ENCODE data around the gene DOCK1.
A peak's percentile ranks its signal among the peaks of the same experiment; 100 is the strongest.

DOCK1 gene

GRCh38 chr10:127315888-127316287 lies 410.7 kb downstream of the DOCK1 start:
- intact Hi-C loops (cut with DNase I) = no loop called here
- no peak for DNase-seq

GRCh38 chr10:127318396-127318795 lies 413.2 kb downstream of the DOCK1 start:
- DNase-seq = peak in 1 of 10 donors; percentile 46
- intact Hi-C loops (cut with DNase I) = no loop called here

GRCh38 chr10:127319271-127319670 lies 414.0 kb downstream of the DOCK1 start:
- intact Hi-C loops (cut with DNase I) = no loop called here
- DNase-seq = no peak

DNA sequence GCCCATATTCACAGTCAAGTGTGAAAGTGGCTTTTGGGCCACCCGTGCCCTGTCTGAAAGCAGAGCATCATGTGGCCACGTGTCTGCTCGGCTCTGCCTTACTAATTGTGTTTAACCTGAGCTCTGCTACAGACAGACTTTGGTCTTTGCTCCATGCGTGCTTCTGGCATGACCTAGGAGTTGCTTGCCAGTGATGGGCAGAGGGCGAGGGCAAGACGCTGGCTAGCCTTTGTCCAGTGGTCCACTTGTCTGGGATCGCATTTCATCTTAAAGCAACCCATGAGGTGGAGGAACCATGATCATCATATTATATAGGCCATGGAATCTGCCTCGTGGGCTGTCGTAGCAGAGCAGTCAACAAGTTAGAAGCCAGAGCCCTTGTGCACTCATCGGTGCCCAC lies 414.5 kb downstream of the DOCK1 start:
- peak in 2 of 10 donors; percentile 63 to 68 for DNase-seq
- intact Hi-C loops (cut with DNase I) = no loop called here

GRCh38 chr10:127320176-127320575 lies 414.9 kb downstream of the DOCK1 start:
- peak in 1 of 10 donors; percentile 62 for DNase-seq
- intact Hi-C loops (cut with DNase I) = no loop called here

DNA sequence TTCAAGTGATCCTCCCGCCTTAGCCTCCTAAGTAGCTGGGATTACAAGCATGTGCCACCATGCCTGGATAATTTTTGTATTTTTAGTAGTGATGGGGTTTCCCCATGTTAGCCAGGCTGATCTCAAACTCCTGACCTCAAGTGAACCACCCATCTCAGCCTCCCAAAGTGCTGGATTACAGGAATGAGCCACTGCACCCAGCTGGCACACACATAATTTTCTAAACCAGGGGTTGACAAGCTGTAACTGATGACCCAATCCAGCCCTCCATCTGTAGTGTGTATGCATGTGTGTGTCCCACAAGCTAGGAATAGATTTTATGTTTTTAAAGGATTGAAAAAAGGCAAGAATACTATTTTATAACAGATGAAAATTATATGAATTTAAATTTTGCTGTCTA lies 417.1 kb downstream of the DOCK1 start:
- DNase-seq = no peak
- intact Hi-C loops (cut with DNase I) = no loop called here

DNA sequence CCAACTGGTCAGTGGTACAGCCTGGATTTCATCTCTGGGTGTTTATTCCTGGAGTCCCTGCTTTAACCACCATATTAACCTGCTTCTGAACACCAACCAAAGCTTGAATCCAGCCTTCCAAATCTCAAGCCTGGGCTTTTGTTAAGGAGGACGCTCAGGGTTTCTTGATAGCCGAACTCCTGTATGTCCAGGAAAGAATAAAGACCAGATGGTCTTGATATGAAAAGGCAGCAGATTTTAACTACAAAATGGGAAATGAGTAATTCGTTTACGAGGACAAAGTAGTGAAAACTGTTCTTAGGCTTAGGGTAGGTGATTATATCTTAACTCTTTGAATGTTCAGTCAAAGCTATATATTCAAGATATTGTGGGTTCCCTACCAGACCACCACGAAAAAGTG lies 420.3 kb downstream of the DOCK1 start:
- intact Hi-C loops (cut with DNase I) = no loop called here
- DNase-seq = no peak

DNA sequence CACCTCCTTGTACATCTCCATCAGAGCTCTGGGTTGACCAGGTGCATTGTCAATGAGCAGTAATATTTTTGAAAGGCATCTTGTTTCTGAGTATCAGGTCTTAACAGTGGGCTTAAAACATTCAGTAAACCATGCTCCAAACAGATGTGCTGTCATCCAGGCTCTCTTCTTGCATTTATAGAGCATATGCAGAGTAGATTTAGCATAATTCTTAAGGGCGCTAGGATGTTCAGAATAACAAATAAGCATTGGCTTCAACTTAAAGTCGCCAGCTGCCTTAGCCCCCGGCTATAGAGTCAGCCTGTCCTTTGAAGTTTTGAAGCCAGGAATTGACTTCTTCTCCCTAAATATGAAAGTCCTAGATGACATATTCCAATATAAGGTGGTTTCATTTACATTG lies 421.7 kb downstream of the DOCK1 start:
- no peak for DNase-seq
- intact Hi-C loops (cut with DNase I) = no loop called here

- intact Hi-C loops (cut with DNase I) = no loop called here
- DNase-seq = no peak
Observed at GRCh38 chr10:127331696-127332095, 426.5 kb downstream of the DOCK1 start.

DNA sequence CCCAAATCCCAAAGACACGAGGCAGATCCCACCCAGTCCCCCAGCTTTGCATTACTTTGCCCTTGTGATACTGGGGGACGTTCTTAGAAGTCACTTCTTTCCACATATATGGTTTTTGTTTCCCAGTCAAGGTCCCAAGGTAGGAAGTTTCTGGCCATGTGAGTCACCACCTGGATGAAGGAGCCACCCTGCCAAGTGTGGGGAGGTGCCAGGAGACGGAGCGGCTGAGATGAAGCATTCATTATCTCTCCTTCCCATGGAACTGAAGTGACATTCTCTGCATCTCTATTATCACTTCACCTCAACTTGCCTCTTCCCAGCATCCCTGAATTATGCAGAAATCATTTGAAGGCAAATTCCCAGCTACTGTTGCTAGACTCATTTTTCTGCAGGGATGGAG lies 427.4 kb downstream of the DOCK1 start:
- no peak for DNase-seq
- intact Hi-C loops (cut with DNase I) = no loop called here

DNA sequence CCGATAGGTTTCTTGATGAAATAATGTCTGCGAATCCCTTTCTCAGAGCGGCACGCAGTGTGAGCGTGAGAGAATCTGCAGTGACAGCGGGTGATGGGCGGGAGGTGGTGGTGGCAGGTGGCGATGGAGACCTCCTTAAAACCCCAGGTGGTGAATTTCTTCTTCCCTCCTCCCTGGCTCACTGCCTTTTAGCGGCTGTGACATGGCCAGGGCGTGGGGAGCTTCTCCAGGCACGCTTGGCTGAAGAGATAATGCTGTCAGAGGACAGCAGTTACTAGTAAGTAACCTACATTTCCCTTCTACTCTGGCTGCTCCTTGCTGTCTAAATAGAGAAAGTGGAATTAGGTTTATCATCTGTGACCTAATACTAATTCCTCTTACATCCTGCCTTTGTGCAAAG lies 432.6 kb downstream of the DOCK1 start:
- DNase-seq = no peak
- intact Hi-C loops (cut with DNase I) = no loop called here

- intact Hi-C loops (cut with DNase I) = no loop called here
- no peak for DNase-seq
Observed at GRCh38 chr10:127338399-127339110, 433.3 kb downstream of the DOCK1 start.

GRCh38 chr10:127343821-127344220 lies 438.6 kb downstream of the DOCK1 start:
- DNase-seq = no peak

GRCh38 chr10:127344346-127344745 lies 439.1 kb downstream of the DOCK1 start:
- intact Hi-C loops (cut with DNase I) = no loop called here
- no peak for DNase-seq

More at GRCh38 chr10:127343821-127344220, 438.6 kb downstream of the DOCK1 start:
- intact Hi-C loops (cut with DNase I) = no loop called here

DNA sequence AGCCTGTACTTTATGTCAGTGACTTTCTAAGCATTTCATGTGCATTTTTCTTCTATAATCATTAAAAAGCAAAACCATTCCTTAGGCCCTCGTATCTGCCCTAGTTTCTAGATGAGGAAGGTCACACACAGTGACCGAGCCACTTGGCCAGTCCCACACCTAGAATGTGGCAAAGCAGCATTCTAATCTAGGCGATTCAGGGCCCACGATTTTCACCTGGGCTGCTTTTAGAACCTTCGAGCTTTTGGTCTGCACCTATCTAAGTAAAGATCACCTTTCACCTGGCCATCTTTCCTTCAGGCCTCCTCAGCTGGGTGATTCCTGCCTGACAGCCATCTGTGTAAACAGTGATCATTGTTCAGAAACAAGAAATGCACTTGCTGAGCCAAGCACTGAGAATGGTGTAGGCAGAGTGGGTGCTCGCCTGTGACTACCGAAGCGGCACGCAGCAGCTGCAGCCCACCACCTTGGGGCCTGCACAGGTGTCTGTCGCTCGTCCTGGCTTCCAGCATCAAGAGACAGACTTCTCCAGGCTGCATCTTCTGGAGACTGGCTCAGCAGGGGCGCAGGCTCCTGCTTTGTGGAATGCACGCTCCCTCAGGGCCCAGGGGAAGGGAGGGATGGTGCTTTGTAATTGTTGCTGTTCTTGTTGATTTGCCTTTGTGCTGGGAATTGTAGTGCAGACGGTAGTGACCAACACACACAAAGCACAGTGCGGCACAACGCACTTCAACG lies 440.2 kb downstream of the DOCK1 start:
- DNase-seq = no peak
- intact Hi-C loops (cut with DNase I) = no loop called here

DNA sequence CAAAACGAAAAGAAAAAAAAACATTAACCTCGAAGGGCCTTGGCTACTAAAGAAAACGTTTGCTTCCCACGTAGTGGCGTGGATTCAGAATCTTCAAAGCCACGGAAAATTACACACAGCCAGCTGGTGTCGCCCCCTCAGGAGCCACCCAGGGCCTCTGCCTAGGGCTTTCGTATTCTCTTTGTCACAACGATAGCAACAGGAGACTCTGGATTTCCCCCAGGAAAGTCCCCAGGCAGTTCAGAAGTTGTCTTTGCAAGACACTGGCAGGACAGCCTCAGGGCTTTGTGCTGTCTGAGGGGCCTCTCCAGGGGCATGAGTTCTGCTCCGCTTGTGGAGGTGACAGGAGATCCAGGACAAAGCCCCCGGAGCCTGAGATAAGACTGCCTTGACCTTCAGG lies 441.4 kb downstream of the DOCK1 start:
- no peak for DNase-seq
- intact Hi-C loops (cut with DNase I) = no loop called here

DNA sequence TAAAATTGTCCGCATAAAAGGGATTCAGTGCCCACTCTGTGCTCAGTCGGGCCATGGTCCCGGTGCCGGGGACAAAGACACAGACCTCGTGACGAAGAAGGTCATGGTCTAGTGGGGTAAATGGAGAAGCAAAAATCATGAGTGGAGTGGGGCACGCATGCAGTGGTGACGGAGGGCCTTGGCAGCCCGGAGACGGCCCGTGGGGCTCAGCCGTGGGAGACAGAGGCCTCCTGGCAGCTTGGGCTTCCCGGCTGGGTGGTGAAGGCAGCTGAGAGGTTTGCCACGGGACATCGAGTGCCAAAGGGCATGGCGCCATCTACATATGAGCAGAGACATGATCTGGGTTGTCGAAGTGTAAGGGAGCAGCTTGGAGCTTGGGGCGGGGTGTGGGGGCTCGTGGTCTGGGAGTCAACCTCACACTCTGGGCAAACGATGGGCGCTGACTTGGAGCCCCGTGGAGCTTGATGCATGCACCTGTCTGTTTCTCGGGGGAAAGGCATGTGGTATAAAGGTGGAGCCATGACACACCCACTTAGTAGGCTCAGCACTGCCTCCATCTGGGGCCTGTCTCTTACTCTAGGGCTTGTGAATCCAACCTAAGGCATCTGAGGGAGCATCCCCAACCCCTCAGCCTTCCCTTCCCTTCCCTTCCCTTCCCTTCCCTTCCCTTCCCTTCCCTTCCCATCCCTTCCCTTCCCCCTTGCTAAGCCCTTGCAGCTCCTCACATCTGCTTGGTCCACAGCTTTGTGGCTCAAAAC lies 442.2 kb downstream of the DOCK1 start:
- no peak for DNase-seq
- intact Hi-C loops (cut with DNase I) = no loop called here

GRCh38 chr10:127349737-127350136 lies 444.5 kb downstream of the DOCK1 start:
- intact Hi-C loops (cut with DNase I) = no loop called here
- no peak for DNase-seq

GRCh38 chr10:127351542-127351941 lies 446.3 kb downstream of the DOCK1 start:
- intact Hi-C loops (cut with DNase I) = no loop called here
- no peak for DNase-seq

DNA sequence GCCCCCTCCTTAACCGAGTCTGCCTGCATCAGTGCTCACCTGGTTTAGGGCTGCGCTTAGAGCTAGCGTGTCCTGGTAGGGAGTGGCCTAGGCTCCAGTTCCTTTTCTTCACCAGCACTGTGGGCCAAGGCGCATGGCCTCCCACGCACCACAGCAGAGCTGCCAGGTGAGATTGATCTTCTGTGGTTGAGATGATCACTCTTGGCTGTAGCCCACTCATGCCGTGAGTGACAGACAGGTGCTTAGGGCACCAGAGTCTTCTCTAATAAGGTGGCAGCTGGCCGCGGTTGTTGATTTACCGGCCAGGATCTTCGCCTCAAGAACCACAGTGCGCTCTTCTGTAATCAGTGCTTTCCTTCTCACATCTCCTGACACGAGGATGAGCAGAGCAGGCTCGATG lies 448.3 kb downstream of the DOCK1 start:
- intact Hi-C loops (cut with DNase I) = no loop called here
- DNase-seq = no peak

DNA sequence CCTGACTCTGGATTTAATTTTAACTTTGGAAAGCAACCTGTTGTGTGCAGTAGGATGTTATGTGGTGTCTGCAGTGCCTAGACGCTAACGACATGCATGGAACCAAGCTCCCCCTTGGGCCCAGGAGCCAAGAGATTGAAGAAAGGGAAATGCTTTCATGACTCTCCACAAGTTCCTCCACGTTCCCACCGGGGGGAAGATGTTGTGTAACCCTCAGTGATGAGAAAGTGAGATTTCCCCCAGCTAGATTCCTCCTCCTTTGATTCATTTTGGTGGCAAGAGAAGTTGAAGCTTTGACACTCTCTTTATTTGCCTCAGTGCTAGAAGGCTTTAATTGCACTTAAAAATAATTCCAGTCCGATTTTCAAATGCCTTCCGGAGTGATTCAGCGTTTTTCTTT lies 449.0 kb downstream of the DOCK1 start:
- DNase-seq = peak in 1 of 10 donors; percentile 14
- intact Hi-C loops (cut with DNase I) = no loop called here

Data from posterior cingulate gyrus (tissue), 11 donors.